ENCODE measurements around the gene CTCF. TPM values are rescaled to one million over a fixed set of nuclear protein-coding genes. Genes with fewer than 3 reads are reported as not detected.

The CTCF gene
- total RNA-seq, 4 donors from 2014 or later = 41.0 to 49.9 (median 44.2) TPM

DNA sequence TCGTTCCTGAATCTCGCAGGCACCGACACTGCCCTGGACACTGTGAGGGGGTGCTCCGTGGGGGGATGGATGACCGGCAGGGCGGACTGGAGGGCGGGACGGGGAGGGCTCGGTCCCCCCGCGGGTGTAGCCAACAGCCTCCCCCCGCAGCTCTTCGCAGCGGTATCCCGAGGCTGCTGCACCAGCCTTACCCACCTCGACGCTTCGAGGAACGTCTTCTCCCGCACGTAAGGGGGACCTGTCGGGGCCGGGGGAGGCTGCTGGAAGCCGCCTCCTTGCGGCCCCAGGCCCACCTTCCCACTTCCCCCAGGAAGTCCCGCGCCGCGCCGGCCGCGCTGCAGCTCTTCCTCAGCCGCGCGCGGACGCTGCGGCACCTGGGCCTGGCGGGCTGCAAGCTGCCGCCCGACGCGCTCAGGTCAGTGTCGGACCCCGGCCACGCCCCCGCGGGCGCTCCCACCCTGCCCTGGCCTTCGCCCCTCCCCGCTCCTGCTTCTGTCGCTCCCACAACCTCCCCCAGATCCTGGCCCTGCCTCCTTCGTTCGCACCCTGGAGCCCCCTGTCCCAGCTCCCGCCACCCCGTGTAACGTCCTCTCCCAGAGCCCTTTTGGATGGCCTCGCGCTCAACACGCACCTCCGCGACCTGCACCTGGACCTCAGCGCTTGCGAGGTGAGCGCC, 85.9 kb downstream of the CTCF start:
- TF ChIP-seq POLR2A (IDR thresholded peaks at IDR 0.05) = no peak
- TF ChIP-seq, protein P1, sequence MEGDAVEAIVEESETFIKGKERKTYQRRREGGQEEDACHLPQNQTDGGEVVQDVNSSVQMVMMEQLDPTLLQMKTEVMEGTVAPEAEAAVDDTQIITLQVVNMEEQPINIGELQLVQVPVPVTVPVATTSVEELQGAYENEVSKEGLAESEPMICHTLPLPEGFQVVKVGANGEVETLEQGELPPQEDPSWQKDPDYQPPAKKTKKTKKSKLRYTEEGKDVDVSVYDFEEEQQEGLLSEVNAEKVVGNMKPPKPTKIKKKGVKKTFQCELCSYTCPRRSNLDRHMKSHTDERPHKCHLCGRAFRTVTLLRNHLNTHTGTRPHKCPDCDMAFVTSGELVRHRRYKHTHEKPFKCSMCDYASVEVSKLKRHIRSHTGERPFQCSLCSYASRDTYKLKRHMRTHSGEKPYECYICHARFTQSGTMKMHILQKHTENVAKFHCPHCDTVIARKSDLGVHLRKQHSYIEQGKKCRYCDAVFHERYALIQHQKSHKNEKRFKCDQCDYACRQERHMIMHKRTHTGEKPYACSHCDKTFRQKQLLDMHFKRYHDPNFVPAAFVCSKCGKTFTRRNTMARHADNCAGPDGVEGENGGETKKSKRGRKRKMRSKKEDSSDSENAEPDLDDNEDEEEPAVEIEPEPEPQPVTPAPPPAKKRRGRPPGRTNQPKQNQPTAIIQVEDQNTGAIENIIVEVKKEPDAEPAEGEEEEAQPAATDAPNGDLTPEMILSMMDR (IDR thresholded peaks at IDR 0.05) = no peak
- 20 to 40% methylated on average over 27 to 44 of the region's 65 CpGs for WGBS, 2 donors
- H3K4me3 ChIP-seq (ENCODE audit: low read depth, poor library complexity, severe bottlenecking) = no peak overlapping the region
- intact Hi-C loops (cut with DNase I; ENCODE audit: low total_unique reads) = no loop called here
- DNase-seq (ENCODE audit: low spot score in 2 of 2) = no peak

DNA sequence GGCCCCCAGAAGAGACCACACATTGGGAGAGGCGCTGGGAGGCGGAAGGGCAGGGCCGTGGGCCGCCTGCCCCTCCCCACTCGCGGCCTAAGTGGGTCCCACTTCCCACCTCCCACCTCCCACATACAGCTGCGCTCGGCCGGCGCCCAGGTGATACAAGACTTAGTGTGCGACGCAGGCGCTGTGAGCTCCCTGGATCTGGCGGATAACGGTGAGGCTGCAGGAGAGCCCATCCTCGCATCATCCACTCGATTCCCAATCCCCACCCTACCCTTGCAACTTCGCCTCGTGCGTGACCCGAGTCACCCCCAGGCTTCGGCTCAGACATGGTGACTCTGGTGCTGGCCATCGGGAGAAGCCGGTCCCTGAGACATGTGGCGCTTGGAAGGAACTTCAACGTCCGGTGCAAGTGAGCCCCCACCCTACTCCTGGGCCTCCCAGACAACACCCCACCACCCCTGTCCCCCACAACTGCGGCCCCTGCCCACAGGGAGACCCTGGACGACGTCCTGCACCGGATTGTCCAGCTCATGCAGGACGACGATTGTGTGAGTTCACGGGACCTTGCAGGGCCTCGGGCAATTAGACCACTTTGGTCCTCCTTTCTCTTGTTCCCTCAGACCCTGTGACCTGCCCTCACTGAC, 86.6 kb downstream of the CTCF start:
- intact Hi-C loops (cut with DNase I; ENCODE audit: low total_unique reads) = no loop called here
- 53 to 55% methylated on average over 29 to 35 of the region's 35 CpGs for WGBS, 2 donors
- DNase-seq (ENCODE audit: low spot score in 2 of 2) = no peak
- H3K4me3 ChIP-seq (ENCODE audit: low read depth, poor library complexity, severe bottlenecking) = no peak overlapping the region
- no peak for TF ChIP-seq POLR2A (IDR thresholded peaks at IDR 0.05)

DNA sequence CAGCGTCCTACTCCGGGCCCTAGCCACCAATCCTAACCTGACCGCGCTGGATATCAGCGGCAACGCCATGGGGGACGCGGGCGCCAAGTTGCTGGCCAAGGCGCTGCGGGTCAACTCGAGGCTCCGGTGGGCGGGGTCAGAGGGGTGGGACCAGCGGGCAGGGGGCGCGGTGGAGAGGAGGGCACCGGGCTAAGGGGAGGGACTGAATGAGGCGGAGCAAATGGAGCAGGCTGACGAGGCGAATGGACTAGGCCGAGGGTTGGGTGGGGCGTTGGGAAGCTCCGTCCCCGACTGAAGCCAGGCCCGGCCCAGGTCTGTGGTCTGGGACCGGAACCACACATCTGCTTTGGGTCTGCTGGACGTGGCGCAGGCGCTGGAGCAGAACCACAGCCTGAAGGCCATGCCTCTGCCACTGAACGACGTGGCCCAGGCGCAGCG, 87.2 kb downstream of the CTCF start:
- H3K4me3 ChIP-seq (ENCODE audit: low read depth, poor library complexity, severe bottlenecking) = no peak overlapping the region
- 21 to 24% methylated on average over 27 to 34 of the region's 34 CpGs for WGBS, 2 donors
- intact Hi-C loops (cut with DNase I; ENCODE audit: low total_unique reads) = no loop called here
- TF ChIP-seq POLR2A (IDR thresholded peaks at IDR 0.05) = no peak
- TF ChIP-seq, protein P1 (IDR thresholded peaks at IDR 0.05) = no peak
- no peak for DNase-seq (ENCODE audit: low spot score in 2 of 2)

DNA sequence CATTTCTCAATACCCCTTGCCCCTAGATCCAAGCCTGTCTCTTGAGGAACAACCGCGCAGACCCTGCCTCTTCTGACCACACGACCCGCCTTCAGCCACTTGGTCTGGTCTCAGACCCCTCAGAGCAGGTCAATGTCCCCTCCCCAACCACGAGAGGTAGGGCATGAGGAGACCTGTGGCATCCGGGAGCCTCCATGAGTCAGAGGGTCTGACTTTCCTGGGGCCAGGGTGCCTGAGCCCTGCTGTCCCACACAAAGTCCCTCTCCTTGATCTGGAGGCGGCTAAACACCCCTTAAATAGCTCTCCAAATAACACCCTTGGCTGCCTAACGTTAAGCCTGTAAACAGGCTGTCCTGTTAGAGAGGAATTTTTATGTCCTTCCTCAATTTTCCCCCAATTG, 87.7 kb downstream of the CTCF start:
- intact Hi-C loops (cut with DNase I; ENCODE audit: low total_unique reads) = no loop called here
- no peak for TF ChIP-seq POLR2A (IDR thresholded peaks at IDR 0.05)
- TF ChIP-seq, protein P1 (IDR thresholded peaks at IDR 0.05) = no peak
- no peak overlapping the region for H3K4me3 ChIP-seq (ENCODE audit: low read depth, poor library complexity, severe bottlenecking)
- DNase-seq (ENCODE audit: low spot score in 2 of 2) = no peak
- 58 to 64% methylated on average over 8 of the region's 8 CpGs for WGBS, 2 donors

DNA sequence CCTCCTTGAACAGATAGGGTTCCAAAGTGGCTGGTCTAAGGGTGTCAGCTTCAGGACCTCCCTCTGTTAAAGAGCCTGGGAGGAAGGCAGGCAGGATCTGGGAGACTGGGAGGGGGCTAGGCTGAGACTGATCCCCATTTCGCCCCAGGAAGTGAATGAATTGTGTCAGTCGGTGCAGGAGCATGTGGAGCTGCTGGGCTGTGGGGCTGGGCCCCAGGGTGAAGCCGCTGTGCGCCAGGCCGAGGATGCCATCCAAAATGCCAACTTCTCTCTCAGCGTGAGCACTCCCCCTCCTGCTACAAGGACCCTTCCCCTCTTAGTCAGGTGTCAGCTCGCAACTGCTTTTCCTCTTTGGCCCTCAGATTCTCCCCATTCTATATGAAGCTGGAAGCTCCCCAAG, 88.7 kb downstream of the CTCF start:
- TF ChIP-seq POLR2A (IDR thresholded peaks at IDR 0.05) = no peak
- TF ChIP-seq, protein P1 (IDR thresholded peaks at IDR 0.05) = no peak
- intact Hi-C loops (cut with DNase I; ENCODE audit: low total_unique reads) = no loop called here
- DNase-seq (ENCODE audit: low spot score in 2 of 2) = no peak
- H3K4me3 ChIP-seq (ENCODE audit: low read depth, poor library complexity, severe bottlenecking) = no peak overlapping the region
- 72 to 90% methylated on average over 5 to 7 of the region's 7 CpGs for WGBS, 2 donors

DNA sequence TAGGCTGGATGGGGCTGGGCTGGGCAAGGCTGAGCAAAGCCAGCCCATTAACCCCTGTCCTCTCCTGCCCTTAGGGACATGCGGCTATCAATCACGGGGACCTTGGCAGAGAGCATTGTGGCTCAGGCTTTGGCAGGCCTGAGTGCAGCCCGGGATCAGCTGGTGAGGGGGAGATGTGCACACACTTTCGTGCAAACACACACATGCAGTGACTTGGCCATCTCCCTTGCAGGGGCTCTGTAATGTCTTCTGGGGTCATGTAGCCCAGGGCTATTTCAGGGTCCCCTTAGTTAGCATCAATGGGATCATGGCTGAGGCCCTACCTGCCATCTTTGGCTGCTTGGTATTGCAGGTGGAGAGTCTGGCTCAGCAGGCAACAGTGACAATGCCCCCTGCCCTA, 89.5 kb downstream of the CTCF start:
- intact Hi-C loops (cut with DNase I; ENCODE audit: low total_unique reads) = no loop called here
- TF ChIP-seq, protein P1 (IDR thresholded peaks at IDR 0.05) = no peak
- TF ChIP-seq POLR2A (IDR thresholded peaks at IDR 0.05) = no peak
- no peak overlapping the region for H3K4me3 ChIP-seq (ENCODE audit: low read depth, poor library complexity, severe bottlenecking)
- no peak for DNase-seq (ENCODE audit: low spot score in 2 of 2)
- WGBS, 2 donors = 85 to 100% methylated on average over 1 to 4 of the region's 4 CpGs

Data from lower leg skin (tissue), 4 donors.